ENCODE measurements around the gene CYB5RL.

The CYB5RL gene

DNA sequence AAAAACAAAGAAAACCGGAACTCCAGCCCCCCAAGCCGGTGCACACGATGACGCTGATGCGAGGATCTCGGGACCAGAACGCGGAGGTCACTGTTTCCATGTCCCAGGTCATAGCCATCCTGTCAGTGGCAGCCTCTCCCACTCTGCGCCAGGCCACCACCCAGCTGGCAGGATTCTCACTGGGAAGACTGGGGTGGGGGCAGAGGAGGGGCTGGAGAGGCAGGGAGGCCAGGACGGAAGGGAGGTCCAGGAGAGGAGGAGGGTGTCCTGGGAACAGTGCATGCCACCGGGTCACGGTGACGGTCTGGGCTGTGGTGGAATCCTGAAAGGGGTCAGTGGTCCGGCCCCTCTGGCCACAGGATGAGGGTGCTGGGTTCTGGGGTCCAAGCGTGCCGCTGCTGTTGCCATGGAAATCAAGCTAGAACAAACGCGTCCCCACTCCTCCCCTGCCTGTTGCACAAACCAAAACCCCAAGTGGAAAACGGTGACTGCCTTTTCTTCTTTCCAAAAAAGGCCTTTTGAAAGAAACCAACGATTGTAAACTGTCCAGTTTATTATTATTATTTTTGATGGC lies 26.2 kb upstream of the CYB5RL start:
- FAIRE-seq (no peak), DNase-seq (ENCODE audit: insufficient read length, low spot score) (no peak)
- TF ChIP-seq, protein P1, sequence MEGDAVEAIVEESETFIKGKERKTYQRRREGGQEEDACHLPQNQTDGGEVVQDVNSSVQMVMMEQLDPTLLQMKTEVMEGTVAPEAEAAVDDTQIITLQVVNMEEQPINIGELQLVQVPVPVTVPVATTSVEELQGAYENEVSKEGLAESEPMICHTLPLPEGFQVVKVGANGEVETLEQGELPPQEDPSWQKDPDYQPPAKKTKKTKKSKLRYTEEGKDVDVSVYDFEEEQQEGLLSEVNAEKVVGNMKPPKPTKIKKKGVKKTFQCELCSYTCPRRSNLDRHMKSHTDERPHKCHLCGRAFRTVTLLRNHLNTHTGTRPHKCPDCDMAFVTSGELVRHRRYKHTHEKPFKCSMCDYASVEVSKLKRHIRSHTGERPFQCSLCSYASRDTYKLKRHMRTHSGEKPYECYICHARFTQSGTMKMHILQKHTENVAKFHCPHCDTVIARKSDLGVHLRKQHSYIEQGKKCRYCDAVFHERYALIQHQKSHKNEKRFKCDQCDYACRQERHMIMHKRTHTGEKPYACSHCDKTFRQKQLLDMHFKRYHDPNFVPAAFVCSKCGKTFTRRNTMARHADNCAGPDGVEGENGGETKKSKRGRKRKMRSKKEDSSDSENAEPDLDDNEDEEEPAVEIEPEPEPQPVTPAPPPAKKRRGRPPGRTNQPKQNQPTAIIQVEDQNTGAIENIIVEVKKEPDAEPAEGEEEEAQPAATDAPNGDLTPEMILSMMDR (IDR thresholded peaks at IDR 0.05; ENCODE audit: insufficient read depth, missing control alignments): no peak

DNA sequence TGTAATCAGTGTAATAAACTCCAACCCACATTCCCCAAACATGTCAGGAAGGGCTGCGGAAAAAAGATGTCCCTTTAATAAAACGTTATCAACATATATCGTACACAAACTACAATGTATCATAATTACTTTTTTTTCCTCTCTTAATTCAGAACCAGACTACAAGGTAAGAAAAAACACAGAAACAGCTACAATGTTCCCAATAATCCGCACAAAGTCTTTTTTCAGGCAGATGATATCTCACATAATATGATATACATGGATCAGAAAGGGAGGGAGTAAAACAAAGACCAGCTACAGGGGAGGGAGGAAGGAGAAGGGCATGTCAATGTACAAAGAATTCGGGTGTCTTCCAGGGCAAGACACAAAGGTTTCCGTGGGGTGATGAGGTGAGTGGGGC lies 25.5 kb upstream of the CYB5RL start:
- no peak for DNase-seq (ENCODE audit: insufficient read length, low spot score)
- FAIRE-seq: no peak
- TF ChIP-seq, protein P1 (IDR thresholded peaks at IDR 0.05; ENCODE audit: insufficient read depth, missing control alignments): no peak

DNA sequence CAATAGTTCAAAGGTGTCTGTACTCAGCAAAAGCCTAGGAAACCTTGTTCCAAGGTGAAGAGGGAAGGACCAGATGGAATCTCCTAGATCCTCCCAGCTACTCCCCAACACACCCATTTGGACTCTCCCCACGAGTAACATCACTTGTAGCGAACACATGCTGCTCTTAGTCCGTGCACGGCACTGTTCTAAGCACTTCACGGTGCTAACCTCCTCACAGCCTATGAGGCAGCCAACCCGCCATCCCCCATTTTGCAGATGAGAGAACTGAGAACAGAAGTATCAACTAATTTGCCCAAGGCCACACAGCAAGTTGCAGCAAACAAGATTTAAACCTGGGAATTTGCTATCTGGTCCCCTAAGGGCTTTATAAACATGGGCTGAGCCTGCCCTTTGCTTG lies 24.4 kb upstream of the CYB5RL start:
- DNase-seq (ENCODE audit: insufficient read length, low spot score) (no peak), FAIRE-seq (no peak)
- TF ChIP-seq, protein P1 (IDR thresholded peaks at IDR 0.05; ENCODE audit: insufficient read depth, missing control alignments): no peak

DNA sequence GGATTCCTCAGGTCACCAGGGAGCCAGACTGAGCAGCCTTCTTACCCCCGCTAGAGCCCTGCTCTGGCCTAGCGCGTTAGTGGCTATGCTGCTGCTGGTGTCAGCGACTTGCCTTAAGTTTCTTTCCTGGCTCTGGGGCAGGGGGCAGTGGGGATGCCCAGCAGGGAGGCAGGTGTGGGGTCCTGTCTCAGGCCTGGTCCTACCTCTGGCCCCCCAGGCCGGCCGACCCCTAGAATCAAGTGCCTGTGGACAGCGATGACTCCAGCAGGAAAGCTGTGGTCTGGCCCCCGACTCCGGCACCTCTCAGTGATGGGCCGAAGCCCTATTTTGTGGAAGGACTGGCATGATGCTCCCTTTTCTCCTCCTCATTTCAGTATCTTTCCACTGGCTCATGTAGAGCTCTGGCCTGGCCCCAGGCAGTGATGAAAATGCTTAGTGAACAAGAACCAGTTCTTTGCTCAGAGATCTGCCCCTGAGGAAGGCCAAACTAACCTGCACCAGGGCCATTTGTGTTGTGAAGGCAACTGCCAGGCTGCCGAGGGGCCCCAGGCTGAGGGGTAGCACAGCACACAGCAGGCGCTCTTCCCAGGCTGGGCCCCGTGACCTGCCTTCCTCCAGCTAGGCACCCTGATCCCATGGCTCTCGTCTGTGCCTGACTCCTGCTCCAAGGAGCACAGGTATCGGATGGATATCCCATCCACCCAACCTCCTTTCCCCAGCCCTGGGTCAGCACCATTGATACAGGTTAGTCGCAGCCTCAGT lies 23.8 kb upstream of the CYB5RL start:
- FAIRE-seq (no peak), DNase-seq (ENCODE audit: insufficient read length, low spot score) (no peak)
- TF ChIP-seq, protein P1 (IDR thresholded peaks at IDR 0.05; ENCODE audit: insufficient read depth, missing control alignments): no peak

DNA sequence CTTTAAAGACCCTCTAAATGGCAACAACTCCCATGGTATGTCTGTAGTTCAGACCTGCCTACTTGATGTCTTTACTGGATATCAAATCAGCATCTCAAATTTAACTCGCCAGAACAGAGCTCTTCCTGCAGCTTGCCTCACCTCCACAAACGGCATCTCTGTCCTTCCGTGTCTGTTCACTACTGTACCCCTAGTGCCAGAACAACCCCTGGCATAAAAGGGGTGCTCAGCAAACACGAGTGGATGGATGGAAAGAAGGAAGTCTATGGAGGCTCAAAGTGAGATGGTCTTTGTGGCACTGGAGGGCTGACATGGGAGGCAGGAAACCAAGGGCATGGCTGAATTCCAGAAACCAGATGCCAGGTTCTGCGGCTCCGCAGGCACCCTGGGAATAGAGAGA lies 22.9 kb upstream of the CYB5RL start:
- DNase-seq (ENCODE audit: insufficient read length, low spot score) (no peak), FAIRE-seq (no peak)
- TF ChIP-seq, protein P1 (IDR thresholded peaks at IDR 0.05; ENCODE audit: insufficient read depth, missing control alignments): no peak

DNA sequence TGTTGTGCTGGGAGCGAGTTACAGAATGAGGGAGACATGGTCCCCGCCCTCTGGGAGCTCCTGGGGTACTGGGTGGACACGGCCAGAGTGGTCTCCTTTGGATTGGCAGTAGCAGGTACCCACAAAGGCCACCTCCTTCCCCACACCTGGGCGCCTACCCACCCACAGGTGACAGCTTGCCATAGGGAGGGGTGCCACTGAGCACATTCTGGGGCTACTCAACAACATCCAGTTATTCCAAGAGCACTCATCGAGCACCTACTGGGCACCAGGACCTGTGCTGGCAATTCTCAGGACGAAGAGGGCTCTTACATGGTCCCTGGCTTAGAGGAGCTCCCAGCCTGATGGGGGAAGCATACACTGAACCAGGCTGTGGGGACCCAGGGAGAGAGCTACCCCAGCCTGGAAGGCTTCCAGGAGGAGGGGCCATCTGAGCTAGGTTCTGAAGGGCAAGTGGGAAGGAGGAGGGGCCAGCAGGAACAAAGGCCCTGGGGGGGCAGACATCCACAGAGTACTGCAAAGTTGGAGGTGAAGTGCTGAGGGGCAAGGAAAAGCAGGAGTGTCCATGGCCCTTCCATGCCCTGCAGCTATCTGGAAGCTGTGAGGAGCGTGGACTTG lies 22.1 kb upstream of the CYB5RL start:
- FAIRE-seq: no peak
- DNase-seq (ENCODE audit: insufficient read length, low spot score): no peak
- TF ChIP-seq, protein P1 (IDR thresholded peaks at IDR 0.05; ENCODE audit: insufficient read depth, missing control alignments): no peak
